Lower leg skin (tissue), 4 donors: ENCODE measurements around the gene PARN. TPM values are rescaled to one million over a fixed set of nuclear protein-coding genes. Genes with fewer than 3 reads are reported as not detected.

Experiments used
- DNase-seq, 2 donors: peaks; one replicate each; pipeline ENCODE4 v3.0.0-alpha.2; 2019; ENCODE audit warnings: low spot score in 2 of 2
- H3K4me3 ChIP-seq: fragments of 200-600 bp; sonication (generic); 2 replicates; pipeline ENCODE4 v1.5.1; 2017; ENCODE audit warnings: mild to moderate bottlenecking, low read depth; ENCODE audit not compliant: poor library complexity, severe bottlenecking
- POLR2A ChIP-seq, 2 donors: fragments of 450-650 bp; IDR thresholded peaks; one replicate each; pipeline ENCODE4 v1.6.1; 2016 to 2017; ENCODE audit warnings: antibody characterized with exemption in 2 of 2, mild to moderate bottlenecking in 1 of 2, moderate library complexity in 1 of 2
- WGBS, 2 donors: methylation state at CpG; one replicate each; pipeline ENCODE4 v1.1.5; 2018; 5-methylcytosine and 5-hydroxymethylcytosine counted together
- intact Hi-C: fragments of 100-400 bp; cut with DNase I; formaldehyde crosslinking; loops from one replicate; pipeline ENCODE4 v1.15.0; 2023; ENCODE audit warnings: low total_unique reads
- total RNA-seq, 4 donors: library from RNA; depleted of rRNA; stranded (reverse); fragments of >200 nt; gene quantifications; one replicate each; pipeline ENCODE4 v1.1.0, GENCODE V29; 2016
- TF ChIP-seq, protein P1 (sequence below), 3 donors: fragments of 450-650 bp; IDR thresholded peaks; one replicate each; pipeline ENCODE4 v1.5.1; 2016; ENCODE audit warnings: antibody characterized with exemption in 3 of 3, mild to moderate bottlenecking in 3 of 3, moderate library complexity in 2 of 3

PARN gene
- total RNA-seq, 4 donors from 2014 or later: 23.4 to 28.7 (median 25.4) TPM

DNA sequence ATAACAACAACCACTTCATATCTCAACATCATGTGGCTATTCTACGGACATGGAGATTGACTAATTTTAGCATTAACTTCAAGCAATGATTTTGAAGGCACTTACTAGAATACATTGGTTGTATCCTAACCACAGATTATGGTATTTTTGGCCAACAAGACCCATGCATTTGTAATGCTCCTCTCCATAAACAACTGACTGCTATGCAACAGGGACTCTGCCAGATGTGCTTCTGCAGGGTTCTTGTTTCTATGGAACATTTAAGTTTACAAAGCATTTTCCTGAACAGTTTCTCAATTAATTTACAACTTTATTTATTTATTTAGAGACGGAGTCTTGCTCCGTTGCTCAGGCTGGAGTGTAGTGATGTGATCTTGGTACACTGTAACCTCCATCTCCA lies 178.0 kb downstream of the PARN start:
- intact Hi-C loops: no loop called here
- WGBS, 2 donors: 86% methylated on average over 3 of the region's 3 CpGs
- no peak for TF ChIP-seq POLR2A (IDR thresholded peaks at IDR 0.05)
- TF ChIP-seq, protein P1, sequence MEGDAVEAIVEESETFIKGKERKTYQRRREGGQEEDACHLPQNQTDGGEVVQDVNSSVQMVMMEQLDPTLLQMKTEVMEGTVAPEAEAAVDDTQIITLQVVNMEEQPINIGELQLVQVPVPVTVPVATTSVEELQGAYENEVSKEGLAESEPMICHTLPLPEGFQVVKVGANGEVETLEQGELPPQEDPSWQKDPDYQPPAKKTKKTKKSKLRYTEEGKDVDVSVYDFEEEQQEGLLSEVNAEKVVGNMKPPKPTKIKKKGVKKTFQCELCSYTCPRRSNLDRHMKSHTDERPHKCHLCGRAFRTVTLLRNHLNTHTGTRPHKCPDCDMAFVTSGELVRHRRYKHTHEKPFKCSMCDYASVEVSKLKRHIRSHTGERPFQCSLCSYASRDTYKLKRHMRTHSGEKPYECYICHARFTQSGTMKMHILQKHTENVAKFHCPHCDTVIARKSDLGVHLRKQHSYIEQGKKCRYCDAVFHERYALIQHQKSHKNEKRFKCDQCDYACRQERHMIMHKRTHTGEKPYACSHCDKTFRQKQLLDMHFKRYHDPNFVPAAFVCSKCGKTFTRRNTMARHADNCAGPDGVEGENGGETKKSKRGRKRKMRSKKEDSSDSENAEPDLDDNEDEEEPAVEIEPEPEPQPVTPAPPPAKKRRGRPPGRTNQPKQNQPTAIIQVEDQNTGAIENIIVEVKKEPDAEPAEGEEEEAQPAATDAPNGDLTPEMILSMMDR (IDR thresholded peaks at IDR 0.05): no peak
- no peak for DNase-seq
- H3K4me3 ChIP-seq: no peak overlapping the region

DNA sequence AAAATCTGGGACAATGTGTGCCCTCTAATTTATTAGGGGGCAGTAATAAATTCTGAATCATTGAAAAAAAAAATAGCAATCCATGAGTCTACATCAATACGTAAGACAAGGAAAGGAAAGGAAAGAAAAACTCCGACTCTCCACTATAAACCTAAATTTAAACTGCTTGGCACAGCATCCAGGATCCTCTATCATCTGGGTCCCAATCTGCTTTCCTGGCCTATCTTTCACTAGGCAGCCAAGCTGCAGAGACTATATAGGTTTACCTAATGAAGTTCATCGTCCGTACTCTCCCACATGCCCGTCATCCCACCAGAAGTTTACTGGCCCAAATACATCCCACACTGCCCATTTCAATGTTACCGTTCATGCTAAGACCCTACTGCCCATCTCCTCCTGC lies 179.2 kb downstream of the PARN start:
- TF ChIP-seq, protein P1 (IDR thresholded peaks at IDR 0.05): no peak
- TF ChIP-seq POLR2A (IDR thresholded peaks at IDR 0.05): no peak
- DNase-seq: no peak
- no peak overlapping the region for H3K4me3 ChIP-seq
- 87% methylated on average over 6 of the region's 6 CpGs for WGBS, 2 donors
- intact Hi-C loops: no loop called here

DNA sequence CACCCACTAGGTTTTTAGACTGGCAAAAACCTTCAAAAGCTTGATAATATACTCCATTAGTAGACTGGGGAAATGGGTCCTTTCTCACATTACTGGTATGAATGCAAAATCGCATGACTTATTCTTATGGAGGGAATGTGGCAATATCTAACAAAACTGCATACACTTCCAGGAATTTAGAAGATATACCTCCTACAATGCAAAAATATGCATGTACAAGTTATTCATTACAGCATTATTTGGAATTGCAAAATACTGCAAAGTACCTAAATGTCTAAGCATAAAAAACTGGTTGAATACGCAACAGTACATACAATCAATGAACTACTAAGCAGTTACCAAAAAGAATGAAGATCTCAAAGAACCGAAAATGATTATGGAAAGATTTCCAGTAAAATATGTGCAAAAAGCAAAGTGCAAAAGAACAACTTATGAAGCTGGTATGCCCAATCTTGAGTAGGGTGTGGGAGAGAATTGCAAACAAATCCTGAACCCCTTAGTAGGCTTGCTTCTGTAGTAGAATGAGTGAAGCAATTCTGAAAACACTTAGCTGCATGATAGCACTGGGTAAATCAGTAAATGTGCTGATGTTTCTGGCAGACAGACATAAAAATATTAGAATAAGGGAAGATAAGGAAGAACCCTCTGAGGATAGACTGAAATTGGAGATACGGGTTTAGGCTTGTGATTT lies 180.1 kb downstream of the PARN start:
- DNase-seq: no peak
- TF ChIP-seq, protein P1 (IDR thresholded peaks at IDR 0.05): no peak
- no peak overlapping the region for H3K4me3 ChIP-seq
- intact Hi-C loops: no loop called here
- 71 to 87% methylated on average over 4 of the region's 4 CpGs for WGBS, 2 donors

DNA sequence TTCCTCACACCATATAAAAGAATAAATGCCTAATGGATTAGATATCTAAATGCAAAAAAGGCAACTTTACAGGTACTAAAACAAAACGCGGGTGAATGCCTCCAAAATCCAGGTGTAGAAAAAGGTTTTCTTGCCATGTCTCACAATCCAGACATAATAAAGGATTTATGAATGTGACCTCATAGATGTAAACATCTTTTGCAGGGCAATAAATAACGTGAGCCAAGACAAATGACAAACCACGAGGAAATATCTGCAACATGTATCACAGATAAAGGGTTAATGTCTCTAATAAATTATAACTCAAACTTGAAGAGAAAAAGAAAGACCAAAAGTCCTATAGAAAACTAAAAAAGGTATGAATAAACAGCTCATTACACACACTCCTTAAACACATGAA lies 180.7 kb downstream of the PARN start:
- intact Hi-C loops: no loop called here
- 74 to 81% methylated on average over 4 of the region's 4 CpGs for WGBS, 2 donors

DNA sequence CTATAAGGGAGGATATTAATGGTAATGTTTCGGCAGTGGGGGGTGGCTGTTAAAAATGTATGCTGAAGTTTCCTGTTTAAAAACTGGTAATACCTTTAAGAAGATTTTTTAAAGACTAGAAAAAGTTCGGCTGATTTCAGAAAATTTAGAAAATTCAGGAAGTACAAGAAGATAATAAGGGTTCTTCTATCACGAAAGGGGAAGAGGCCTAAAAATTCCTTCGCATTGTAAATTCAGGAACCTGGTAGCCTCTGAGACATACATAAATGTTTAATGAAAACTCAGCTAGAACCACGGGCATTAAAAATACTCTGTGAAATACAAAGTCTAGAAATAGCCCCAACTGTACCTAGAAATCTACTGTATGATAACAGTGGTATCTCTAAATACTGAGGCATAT lies 181.2 kb downstream of the PARN start:
- no peak for DNase-seq
- 91 to 93% methylated on average over 5 of the region's 5 CpGs for WGBS, 2 donors

More for the DNA sequence above, 180.7 kb downstream of the PARN start:
- DNase-seq: no peak
- H3K4me3 ChIP-seq: no peak overlapping the region
- TF ChIP-seq, protein P1 (IDR thresholded peaks at IDR 0.05): no peak
- TF ChIP-seq POLR2A (IDR thresholded peaks at IDR 0.05): no peak

More for the DNA sequence above, 181.2 kb downstream of the PARN start:
- TF ChIP-seq, protein P1 (IDR thresholded peaks at IDR 0.05): no peak
- no peak for TF ChIP-seq POLR2A (IDR thresholded peaks at IDR 0.05)
- intact Hi-C loops: no loop called here
- no peak overlapping the region for H3K4me3 ChIP-seq
